OCI-LY1 (cell line): Measurements from ENCODE around the gene FAM162B.

Source experiments
- EZH2 ChIP-seq: fragments of 200-600 bp; sonication (generic), shearing (Covaris generic); IDR thresholded peaks from 2 replicates; pipeline ENCODE4 v1.8.0; 2017; ENCODE audit warnings: borderline replicate concordance, mixed run types, mild to moderate bottlenecking, antibody characterized with exemption, low read length, moderate library complexity, mixed read lengths
- TF ChIP-seq, protein P1 (sequence below): fragments of 200-600 bp; sonication (generic), shearing (Covaris generic); IDR thresholded peaks from 2 replicates; pipeline ENCODE4 v1.5.1; 2017; ENCODE audit warnings: mild to moderate bottlenecking, antibody characterized with exemption, low read length, moderate library complexity, mixed read lengths

DNA sequence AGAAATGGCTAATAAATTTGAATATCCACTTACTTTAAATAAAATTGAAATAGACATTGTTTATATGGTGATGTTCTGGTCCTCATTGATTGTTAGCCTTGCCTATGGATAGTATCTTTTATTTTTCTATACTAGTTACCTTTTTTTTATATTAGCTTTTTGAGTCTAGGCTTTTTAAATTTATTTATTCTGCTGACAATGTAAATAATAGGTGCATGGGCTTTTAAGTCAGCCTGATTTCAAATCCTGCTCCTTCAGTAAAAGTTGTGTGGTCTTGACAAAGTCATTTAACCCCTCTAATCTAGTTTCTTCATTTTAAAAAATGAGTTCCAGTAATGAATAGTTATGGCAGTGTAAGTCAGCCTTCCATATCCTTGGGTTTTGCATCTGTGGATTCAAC lies 38.6 kb downstream of the FAM162B start:
- no peak for TF ChIP-seq EZH2
- TF ChIP-seq, protein P1, sequence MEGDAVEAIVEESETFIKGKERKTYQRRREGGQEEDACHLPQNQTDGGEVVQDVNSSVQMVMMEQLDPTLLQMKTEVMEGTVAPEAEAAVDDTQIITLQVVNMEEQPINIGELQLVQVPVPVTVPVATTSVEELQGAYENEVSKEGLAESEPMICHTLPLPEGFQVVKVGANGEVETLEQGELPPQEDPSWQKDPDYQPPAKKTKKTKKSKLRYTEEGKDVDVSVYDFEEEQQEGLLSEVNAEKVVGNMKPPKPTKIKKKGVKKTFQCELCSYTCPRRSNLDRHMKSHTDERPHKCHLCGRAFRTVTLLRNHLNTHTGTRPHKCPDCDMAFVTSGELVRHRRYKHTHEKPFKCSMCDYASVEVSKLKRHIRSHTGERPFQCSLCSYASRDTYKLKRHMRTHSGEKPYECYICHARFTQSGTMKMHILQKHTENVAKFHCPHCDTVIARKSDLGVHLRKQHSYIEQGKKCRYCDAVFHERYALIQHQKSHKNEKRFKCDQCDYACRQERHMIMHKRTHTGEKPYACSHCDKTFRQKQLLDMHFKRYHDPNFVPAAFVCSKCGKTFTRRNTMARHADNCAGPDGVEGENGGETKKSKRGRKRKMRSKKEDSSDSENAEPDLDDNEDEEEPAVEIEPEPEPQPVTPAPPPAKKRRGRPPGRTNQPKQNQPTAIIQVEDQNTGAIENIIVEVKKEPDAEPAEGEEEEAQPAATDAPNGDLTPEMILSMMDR: no peak
